ENCODE measurements around the gene SLC9B1.

SLC9B1 gene

DNA sequence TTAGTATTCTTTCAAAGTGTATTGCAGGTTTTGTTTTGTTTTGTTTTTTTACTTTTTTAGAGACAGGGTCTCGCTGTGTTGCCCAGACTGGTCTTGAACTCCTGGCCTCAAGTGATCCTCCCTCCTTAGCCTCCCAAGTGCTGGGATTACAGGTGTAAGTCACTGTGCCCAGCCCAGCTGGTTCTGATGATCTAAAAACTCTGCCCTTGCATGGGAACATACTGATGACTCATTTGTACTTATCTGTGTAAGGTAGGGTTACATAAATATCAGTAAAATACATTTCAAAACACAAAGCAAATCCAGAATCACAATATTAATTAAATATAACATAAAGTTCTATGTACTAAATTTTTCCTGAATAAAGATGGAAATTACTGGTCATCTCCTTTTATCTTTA lies 7.4 kb upstream of the SLC9B1 start:
- 0 out of 2 replicates have a peak, but pooled peaks cover 4% of the 10 kb centered on the region for H3F3A ChIP-seq (ENCODE audit: control insufficient read depth, insufficient read depth)
- H4K20me1 ChIP-seq (ENCODE audit: control insufficient read depth, insufficient read depth, low read depth, low read length), result no peaks in the 10 kb centered on the region
- H3K9me2 ChIP-seq (replicated peaks; ENCODE audit: control insufficient read depth, low read length), result no peaks in the 10 kb centered on the region
- peaks cover 17% of the 10 kb centered on the region for H3K36me3 ChIP-seq (ENCODE audit: control insufficient read depth, low read length)
- H3K4me1 ChIP-seq (ENCODE audit: control insufficient read depth, low read length), result no peaks in the 10 kb centered on the region
- no peaks in the 10 kb centered on the region for H3K9me3 ChIP-seq (ENCODE audit: control insufficient read depth, insufficient read depth, low read length)
- no peak overlapping the region for H3K27ac ChIP-seq (ENCODE audit: low read depth, low read length)
- no peaks in the 10 kb centered on the region for H3K79me2 ChIP-seq (ENCODE audit: control insufficient read depth, low read length)
- H3K4me3 ChIP-seq (ENCODE audit: low read length), result no peak overlapping the region
- no peaks in the 10 kb centered on the region for H3K27me3 ChIP-seq (ENCODE audit: control insufficient read depth, low read length)
- no peak overlapping the region for H3K4me2 ChIP-seq (ENCODE audit: low read length)
- no peak for TF ChIP-seq EZH2phosphoT487 (IDR thresholded peaks at IDR 0.05; ENCODE audit: borderline replicate concordance, low read length)
- TF ChIP-seq, protein P1, sequence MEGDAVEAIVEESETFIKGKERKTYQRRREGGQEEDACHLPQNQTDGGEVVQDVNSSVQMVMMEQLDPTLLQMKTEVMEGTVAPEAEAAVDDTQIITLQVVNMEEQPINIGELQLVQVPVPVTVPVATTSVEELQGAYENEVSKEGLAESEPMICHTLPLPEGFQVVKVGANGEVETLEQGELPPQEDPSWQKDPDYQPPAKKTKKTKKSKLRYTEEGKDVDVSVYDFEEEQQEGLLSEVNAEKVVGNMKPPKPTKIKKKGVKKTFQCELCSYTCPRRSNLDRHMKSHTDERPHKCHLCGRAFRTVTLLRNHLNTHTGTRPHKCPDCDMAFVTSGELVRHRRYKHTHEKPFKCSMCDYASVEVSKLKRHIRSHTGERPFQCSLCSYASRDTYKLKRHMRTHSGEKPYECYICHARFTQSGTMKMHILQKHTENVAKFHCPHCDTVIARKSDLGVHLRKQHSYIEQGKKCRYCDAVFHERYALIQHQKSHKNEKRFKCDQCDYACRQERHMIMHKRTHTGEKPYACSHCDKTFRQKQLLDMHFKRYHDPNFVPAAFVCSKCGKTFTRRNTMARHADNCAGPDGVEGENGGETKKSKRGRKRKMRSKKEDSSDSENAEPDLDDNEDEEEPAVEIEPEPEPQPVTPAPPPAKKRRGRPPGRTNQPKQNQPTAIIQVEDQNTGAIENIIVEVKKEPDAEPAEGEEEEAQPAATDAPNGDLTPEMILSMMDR (IDR thresholded peaks at IDR 0.05; ENCODE audit: low read depth, low read length, poor library complexity, severe bottlenecking), result no peak

DNA sequence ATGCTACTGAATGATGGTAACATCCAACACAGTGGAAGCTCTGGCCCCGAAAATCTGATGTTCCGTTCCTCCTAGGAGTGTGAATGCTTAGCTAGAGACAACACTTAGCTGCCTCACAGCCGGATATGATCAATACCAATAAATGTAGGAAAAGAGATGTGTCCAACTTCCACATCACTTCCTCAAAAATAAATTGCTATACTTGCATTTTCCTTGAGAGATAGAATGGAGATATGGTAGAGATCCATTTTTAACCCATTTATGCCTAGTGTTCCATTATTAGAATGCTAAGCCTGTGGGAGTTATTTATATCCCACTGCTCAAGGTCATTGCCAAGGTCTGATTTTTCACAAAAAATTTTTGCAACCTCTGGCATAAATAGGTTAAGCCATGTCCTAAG lies 5.5 kb upstream of the SLC9B1 start:
- Histone ChIP-seq H3K79me2 (ENCODE audit: control insufficient read depth, low read length) (no peaks in the 10 kb centered on the region), H3K9me3 (ENCODE audit: control insufficient read depth, insufficient read depth, low read length) (no peaks in the 10 kb centered on the region), H3K9me2 (replicated peaks; ENCODE audit: control insufficient read depth, low read length) (no peaks in the 10 kb centered on the region), H3F3A (ENCODE audit: control insufficient read depth, insufficient read depth) (0 out of 2 replicates have a peak, but pooled peaks cover 4% of the 10 kb centered on the region), H3K36me3 (ENCODE audit: control insufficient read depth, low read length) (peaks cover 13% of the 10 kb centered on the region), H4K20me1 (ENCODE audit: control insufficient read depth, insufficient read depth, low read depth, low read length) (no peaks in the 10 kb centered on the region), H3K4me1 (ENCODE audit: control insufficient read depth, low read length) (peaks cover 4% of the 10 kb centered on the region), H3K27me3 (ENCODE audit: control insufficient read depth, low read length) (no peaks in the 10 kb centered on the region), H3K4me2 (ENCODE audit: low read length) (no peak overlapping the region), H3K27ac (ENCODE audit: low read depth, low read length) (no peak overlapping the region), H3K4me3 (ENCODE audit: low read length) (no peak overlapping the region)
- no peak for TF ChIP-seq EZH2phosphoT487 (IDR thresholded peaks at IDR 0.05; ENCODE audit: borderline replicate concordance, low read length)
- TF ChIP-seq, protein P1 (IDR thresholded peaks at IDR 0.05; ENCODE audit: low read depth, low read length, poor library complexity, severe bottlenecking), result no peak

DNA sequence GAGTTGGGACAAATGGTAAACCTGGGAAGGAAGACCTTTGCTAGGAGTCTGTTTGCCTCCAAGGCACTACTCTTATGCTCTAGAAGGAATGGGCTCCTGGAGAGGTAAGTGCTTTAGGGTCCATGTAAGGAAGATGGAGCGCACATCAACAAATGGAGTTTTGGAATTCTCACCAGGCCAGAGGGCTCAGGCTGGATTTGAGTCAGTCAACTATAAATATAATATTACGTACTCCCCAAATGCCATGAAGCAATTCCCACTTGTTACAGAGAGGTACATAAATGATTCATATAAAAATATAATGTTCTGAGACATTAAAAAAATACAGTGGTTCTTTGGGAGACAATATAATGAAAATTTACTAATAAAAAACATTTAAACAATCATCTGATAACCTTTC lies 1.6 kb upstream of the SLC9B1 start:
- no peaks in the 10 kb centered on the region for H4K20me1 ChIP-seq (ENCODE audit: control insufficient read depth, insufficient read depth, low read depth, low read length)
- peaks cover 8% of the 10 kb centered on the region; the same call in 1 of the 2 replicates for H3K9me3 ChIP-seq (ENCODE audit: control insufficient read depth, insufficient read depth, low read length)
- H3K4me3 ChIP-seq (ENCODE audit: low read length), result no peak overlapping the region
- H3K79me2 ChIP-seq (ENCODE audit: control insufficient read depth, low read length), result peaks cover 7% of the 10 kb centered on the region
- peaks cover 25% of the 10 kb centered on the region for H3K4me1 ChIP-seq (ENCODE audit: control insufficient read depth, low read length)
- no peak for TF ChIP-seq EZH2phosphoT487 (IDR thresholded peaks at IDR 0.05; ENCODE audit: borderline replicate concordance, low read length)
- TF ChIP-seq, protein P1 (IDR thresholded peaks at IDR 0.05; ENCODE audit: low read depth, low read length, poor library complexity, severe bottlenecking), result no peak
- no peaks in the 10 kb centered on the region for H3K9me2 ChIP-seq (replicated peaks; ENCODE audit: control insufficient read depth, low read length)
- H3K4me2 ChIP-seq (ENCODE audit: low read length), result no peak overlapping the region
- H3K27me3 ChIP-seq (ENCODE audit: control insufficient read depth, low read length), result no peaks in the 10 kb centered on the region
- H3F3A ChIP-seq (ENCODE audit: control insufficient read depth, insufficient read depth), result 0 out of 2 replicates have a peak, but pooled peaks cover 4% of the 10 kb centered on the region
- peaks cover 11% of the 10 kb centered on the region for H3K36me3 ChIP-seq (ENCODE audit: control insufficient read depth, low read length)
- no peak overlapping the region for H3K27ac ChIP-seq (ENCODE audit: low read depth, low read length)
